HepG2 (cell line): Measurements from ENCODE around the gene SNRNP48. TPM values are rescaled to one million over a fixed set of nuclear protein-coding genes. Genes with fewer than 3 reads are reported as not detected.

Experiments used
- EED ChIP-seq: sonication (generic); formaldehyde crosslinking; IDR thresholded peaks from 2 replicates; pipeline ENCODE4 v1.5.0; 2020; ENCODE audit warnings: mild to moderate bottlenecking, missing genetic modification reagents
- ELF4 ChIP-seq: sonication (generic); formaldehyde crosslinking; IDR thresholded peaks from 2 replicates; pipeline ENCODE4 v1.5.0; 2020; ENCODE audit warnings: missing genetic modification reagents, mild to moderate bottlenecking, moderate library complexity, borderline replicate concordance
- EP300 ChIP-seq, 3 experiments: sonication (generic) in 1 of 3; formaldehyde crosslinking in 1 of 3; IDR thresholded peaks; 2 replicates each; pipeline versions ENCODE4 v1.5.1 to v1.6.1; 2011 to 2020; ENCODE audit warnings: low read depth in 2 of 3, low read length in 2 of 3, borderline replicate concordance in 1 of 3, improper control_type of control experiment in 1 of 3, mild to moderate bottlenecking in 1 of 3, missing genetic modification reagents in 1 of 3, moderate library complexity in 1 of 3
- FOXK1 ChIP-seq: sonication (generic); formaldehyde crosslinking; IDR thresholded peaks from 2 replicates; pipeline ENCODE4 v1.4.0; 2020; ENCODE audit warnings: low read depth, missing genetic modification reagents, borderline replicate concordance
- KAT7 ChIP-seq: IDR thresholded peaks from 2 replicates; pipeline ENCODE4 v1.6.1; 2018; ENCODE audit warnings: borderline replicate concordance, missing compliant biosample characterization
- PITX1 ChIP-seq: sonication (generic); formaldehyde crosslinking; IDR thresholded peaks from 2 replicates; pipeline ENCODE4 v1.5.1; 2020; ENCODE audit warnings: mild to moderate bottlenecking, missing genetic modification reagents
- SALL1 ChIP-seq: sonication (generic); formaldehyde crosslinking; IDR thresholded peaks from 2 replicates; pipeline ENCODE4 v1.8.0; 2022; ENCODE audit warnings: mild to moderate bottlenecking, missing genetic modification reagents
- SMAD9 ChIP-seq: sonication (generic); formaldehyde crosslinking; IDR thresholded peaks from 2 replicates; pipeline ENCODE4 v1.5.1; 2020; ENCODE audit warnings: mild to moderate bottlenecking, missing genetic modification reagents
- SOX6 ChIP-seq, 2 experiments: fragments of 450-650 bp in 1 of 2; sonication (generic) in 1 of 2; formaldehyde crosslinking in 1 of 2; IDR thresholded peaks; 2 replicates each; pipeline versions ENCODE4 v1.4.0 to v1.6.1; 2017 to 2020; ENCODE audit warnings: antibody characterized with exemption in 1 of 2, mild to moderate bottlenecking in 1 of 2, missing genetic modification reagents in 1 of 2
- SSRP1 ChIP-seq: IDR thresholded peaks from 2 replicates; pipeline ENCODE4 v1.6.1; 2016; ENCODE audit warnings: control low read depth
- ZEB1 ChIP-seq: IDR thresholded peaks from 2 replicates; pipeline ENCODE4 v1.6.1; 2012; ENCODE audit warnings: mild to moderate bottlenecking, low read depth, inconsistent platforms; ENCODE audit not compliant: insufficient replicate concordance
- ZFP62 ChIP-seq: sonication (generic); formaldehyde crosslinking; IDR thresholded peaks from 2 replicates; pipeline ENCODE4 v1.4.0; 2020; ENCODE audit warnings: missing genetic modification reagents
- ZMYM2 ChIP-seq: sonication (generic); formaldehyde crosslinking; IDR thresholded peaks from 2 replicates; pipeline ENCODE4 v1.8.0; 2022; ENCODE audit warnings: mild to moderate bottlenecking, missing genetic modification reagents
- ZNF230 ChIP-seq: sonication (generic); formaldehyde crosslinking; IDR thresholded peaks from 2 replicates; pipeline ENCODE4 v1.4.0; 2020; ENCODE audit warnings: mild to moderate bottlenecking, missing genetic modification reagents
- ZNF773 ChIP-seq: sonication (generic); formaldehyde crosslinking; IDR thresholded peaks from 2 replicates; pipeline ENCODE4 v1.4.0; 2020; ENCODE audit warnings: missing genetic modification reagents, borderline replicate concordance
- ZNF775 ChIP-seq: sonication (generic); formaldehyde crosslinking; IDR thresholded peaks from 2 replicates; pipeline ENCODE4 v1.4.0; 2020; ENCODE audit warnings: missing genetic modification reagents, mild to moderate bottlenecking, moderate library complexity, borderline replicate concordance
- ZSCAN20 ChIP-seq: sonication (generic); formaldehyde crosslinking; IDR thresholded peaks from 2 replicates; pipeline ENCODE4 v1.4.0; 2020; ENCODE audit warnings: missing genetic modification reagents, mild to moderate bottlenecking, borderline replicate concordance
- polyA plus RNA-seq, 8 experiments: library from polyadenylated mRNA; depleted of rRNA in 3 of 8; stranded (reverse) in 7 of 8; unstranded in 1 of 8; fragments of >200 nt; fragmentation: Illumina TruSeq in 4 of 8; extraction: Trizol in 4 of 8; gene quantifications; 2 replicates each; pipeline versions ENCODE4 v1.2.1 to v1.2.3, GENCODE V29; 2011 to 2016; ENCODE audit warnings: low read depth in 4 of 8, missing spikeins in 1 of 8, mixed read lengths in 1 of 8; ENCODE audit not compliant: insufficient read depth in 1 of 8
- total RNA-seq, 5 experiments: library from RNA; depleted of rRNA; stranded (reverse); fragments of >200 nt; fragmentation: Illumina TruSeq; extraction: Trizol; gene quantifications; 2 replicates each; pipeline ENCODE4 v1.2.3, GENCODE V29; 2016; ENCODE audit warnings: low read depth in 1 of 5
- TF ChIP-seq, protein P1 (sequence below): sonication (generic); formaldehyde crosslinking; IDR thresholded peaks from 2 replicates; pipeline ENCODE4 v1.8.0; 2022; ENCODE audit warnings: missing genetic modification reagents, mild to moderate bottlenecking, borderline replicate concordance
- TF ChIP-seq, protein P2 (sequence below): sonication (generic); formaldehyde crosslinking; IDR thresholded peaks from 2 replicates; pipeline ENCODE4 v1.5.0; 2020; ENCODE audit warnings: missing genetic modification reagents
- TF ChIP-seq, protein P3 (sequence below): sonication (generic); formaldehyde crosslinking; IDR thresholded peaks from 2 replicates; pipeline ENCODE4 v1.8.0; 2022; ENCODE audit warnings: missing genetic modification reagents, mild to moderate bottlenecking, moderate library complexity, borderline replicate concordance
- TF ChIP-seq, protein P4 (sequence below): sonication (generic); formaldehyde crosslinking; IDR thresholded peaks from 2 replicates; pipeline ENCODE4 v1.8.1; 2023; ENCODE audit warnings: mild to moderate bottlenecking, missing genetic modification reagents
- TF ChIP-seq, protein P5 (sequence below): sonication (generic); formaldehyde crosslinking; IDR thresholded peaks from 2 replicates; pipeline ENCODE4 v1.5.1; 2020; ENCODE audit warnings: mild to moderate bottlenecking, moderate library complexity, missing genetic modification reagents

The SNRNP48 gene
- total and polyA plus RNA-seq, 2 of the 13 experiments (the other 11 are each of a cell fraction or from before 2014, with no cell fraction given) = 17.5 to 47.5 TPM

DNA sequence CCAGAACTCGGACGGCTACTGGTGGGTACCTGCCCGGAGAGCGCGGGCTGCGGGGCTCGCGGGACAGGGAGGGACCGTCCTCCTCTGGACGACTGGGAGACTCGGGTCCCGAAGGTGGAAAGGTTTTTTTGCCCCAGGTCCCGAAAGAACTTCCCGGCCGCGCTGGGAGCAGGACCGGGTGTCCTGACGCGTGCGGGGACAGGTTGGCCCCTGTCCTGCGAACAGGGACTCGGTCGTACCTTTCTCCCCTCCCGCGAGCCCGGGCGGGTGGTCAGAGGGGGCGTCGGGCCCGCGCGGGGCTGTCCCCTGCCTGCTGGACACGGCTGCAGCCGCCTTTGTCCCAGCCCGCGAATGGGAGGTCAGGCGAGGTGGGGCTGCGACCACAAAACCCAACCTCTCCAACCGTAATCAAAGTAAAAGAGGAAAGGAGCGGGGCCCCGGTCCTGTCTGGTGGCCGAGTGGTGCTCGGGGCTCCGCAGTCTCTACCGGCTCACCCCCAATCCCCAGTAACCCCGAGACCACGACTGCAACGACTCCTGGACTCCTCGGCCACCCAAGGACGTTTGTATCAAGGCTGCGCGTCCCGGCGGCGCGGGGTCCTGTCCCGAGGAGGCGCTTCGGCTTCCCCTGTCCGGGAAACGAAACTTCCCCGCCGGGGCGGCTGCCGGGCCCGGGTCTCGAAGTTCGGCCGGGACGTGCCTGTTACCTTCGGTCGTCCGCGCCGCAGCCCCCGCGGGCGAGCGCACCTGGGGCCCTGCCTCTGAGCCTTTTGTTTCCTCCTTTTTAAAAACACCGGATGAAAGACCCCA is 47.7 kb upstream of the SNRNP48 start (continued):
- TF ChIP-seq, protein P1, sequence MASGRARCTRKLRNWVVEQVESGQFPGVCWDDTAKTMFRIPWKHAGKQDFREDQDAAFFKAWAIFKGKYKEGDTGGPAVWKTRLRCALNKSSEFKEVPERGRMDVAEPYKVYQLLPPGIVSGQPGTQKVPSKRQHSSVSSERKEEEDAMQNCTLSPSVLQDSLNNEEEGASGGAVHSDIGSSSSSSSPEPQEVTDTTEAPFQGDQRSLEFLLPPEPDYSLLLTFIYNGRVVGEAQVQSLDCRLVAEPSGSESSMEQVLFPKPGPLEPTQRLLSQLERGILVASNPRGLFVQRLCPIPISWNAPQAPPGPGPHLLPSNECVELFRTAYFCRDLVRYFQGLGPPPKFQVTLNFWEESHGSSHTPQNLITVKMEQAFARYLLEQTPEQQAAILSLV = no peak
- TF ChIP-seq ZMYM2 (peak; percentile 48; the same call in 1 of the 2 replicates), SMAD9 (CRISPR knock-in tag) (0 out of 2 replicates have a peak, but pooled peaks have one; percentile 19), SOX6 (IDR thresholded peaks at IDR 0.05) (no peak), SOX6 (CRISPR knock-in tag; IDR thresholded peaks at IDR 0.05) (no peak), KAT7 (CRISPR knock-in tag) (0 out of 2 replicates have a peak, but pooled peaks have one; percentile 63), EED (CRISPR knock-in tag) (0 out of 2 replicates have a peak, but pooled peaks have one; percentile 6), ZSCAN20 (CRISPR knock-in tag) (no peak), EP300 (IDR thresholded peaks at IDR 0.05; ENCODE audit: low read depth in 2 of 2, low read length in 2 of 2) (no peak), EP300 (CRISPR knock-in tag; IDR thresholded peaks at IDR 0.05; ENCODE audit: borderline replicate concordance) (no peak), FOXK1 (no peak), ZEB1 (no peak), PITX1 (no peak), ZFP62 (CRISPR knock-in tag) (no peak), ZNF775 (CRISPR knock-in tag) (0 out of 2 replicates have a peak, but pooled peaks have one; percentile 13), ZNF773 (CRISPR knock-in tag) (no peak), ZNF230 (0 out of 2 replicates have a peak, but pooled peaks have one; percentile 78), ELF4 (no peak; the same call in 1 of the 2 replicates), SSRP1 (CRISPR knock-in tag) (peak; percentile 92), SALL1 (CRISPR knock-in tag) (no peak)
- TF ChIP-seq, protein P2, sequence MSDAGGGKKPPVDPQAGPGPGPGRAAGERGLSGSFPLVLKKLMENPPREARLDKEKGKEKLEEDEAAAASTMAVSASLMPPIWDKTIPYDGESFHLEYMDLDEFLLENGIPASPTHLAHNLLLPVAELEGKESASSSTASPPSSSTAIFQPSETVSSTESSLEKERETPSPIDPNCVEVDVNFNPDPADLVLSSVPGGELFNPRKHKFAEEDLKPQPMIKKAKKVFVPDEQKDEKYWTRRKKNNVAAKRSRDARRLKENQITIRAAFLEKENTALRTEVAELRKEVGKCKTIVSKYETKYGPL (CRISPR knock-in tag) = no peak
- TF ChIP-seq, protein P3, sequence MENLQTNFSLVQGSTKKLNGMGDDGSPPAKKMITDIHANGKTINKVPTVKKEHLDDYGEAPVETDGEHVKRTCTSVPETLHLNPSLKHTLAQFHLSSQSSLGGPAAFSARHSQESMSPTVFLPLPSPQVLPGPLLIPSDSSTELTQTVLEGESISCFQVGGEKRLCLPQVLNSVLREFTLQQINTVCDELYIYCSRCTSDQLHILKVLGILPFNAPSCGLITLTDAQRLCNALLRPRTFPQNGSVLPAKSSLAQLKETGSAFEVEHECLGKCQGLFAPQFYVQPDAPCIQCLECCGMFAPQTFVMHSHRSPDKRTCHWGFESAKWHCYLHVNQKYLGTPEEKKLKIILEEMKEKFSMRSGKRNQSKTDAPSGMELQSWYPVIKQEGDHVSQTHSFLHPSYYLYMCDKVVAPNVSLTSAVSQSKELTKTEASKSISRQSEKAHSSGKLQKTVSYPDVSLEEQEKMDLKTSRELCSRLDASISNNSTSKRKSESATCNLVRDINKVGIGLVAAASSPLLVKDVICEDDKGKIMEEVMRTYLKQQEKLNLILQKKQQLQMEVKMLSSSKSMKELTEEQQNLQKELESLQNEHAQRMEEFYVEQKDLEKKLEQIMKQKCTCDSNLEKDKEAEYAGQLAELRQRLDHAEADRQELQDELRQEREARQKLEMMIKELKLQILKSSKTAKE (CRISPR knock-in tag) = peak; percentile 24; the same call in 1 of the 2 replicates
- TF ChIP-seq, protein P4, sequence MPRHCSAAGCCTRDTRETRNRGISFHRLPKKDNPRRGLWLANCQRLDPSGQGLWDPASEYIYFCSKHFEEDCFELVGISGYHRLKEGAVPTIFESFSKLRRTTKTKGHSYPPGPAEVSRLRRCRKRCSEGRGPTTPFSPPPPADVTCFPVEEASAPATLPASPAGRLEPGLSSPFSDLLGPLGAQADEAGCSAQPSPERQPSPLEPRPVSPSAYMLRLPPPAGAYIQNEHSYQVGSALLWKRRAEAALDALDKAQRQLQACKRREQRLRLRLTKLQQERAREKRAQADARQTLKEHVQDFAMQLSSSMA = no peak
- TF ChIP-seq, protein P5, sequence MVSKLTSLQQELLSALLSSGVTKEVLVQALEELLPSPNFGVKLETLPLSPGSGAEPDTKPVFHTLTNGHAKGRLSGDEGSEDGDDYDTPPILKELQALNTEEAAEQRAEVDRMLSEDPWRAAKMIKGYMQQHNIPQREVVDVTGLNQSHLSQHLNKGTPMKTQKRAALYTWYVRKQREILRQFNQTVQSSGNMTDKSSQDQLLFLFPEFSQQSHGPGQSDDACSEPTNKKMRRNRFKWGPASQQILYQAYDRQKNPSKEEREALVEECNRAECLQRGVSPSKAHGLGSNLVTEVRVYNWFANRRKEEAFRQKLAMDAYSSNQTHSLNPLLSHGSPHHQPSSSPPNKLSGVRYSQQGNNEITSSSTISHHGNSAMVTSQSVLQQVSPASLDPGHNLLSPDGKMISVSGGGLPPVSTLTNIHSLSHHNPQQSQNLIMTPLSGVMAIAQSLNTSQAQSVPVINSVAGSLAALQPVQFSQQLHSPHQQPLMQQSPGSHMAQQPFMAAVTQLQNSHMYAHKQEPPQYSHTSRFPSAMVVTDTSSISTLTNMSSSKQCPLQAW (CRISPR knock-in tag) = peak; percentile 37; the same call in 1 of the 2 replicates
